Urinary bladder (tissue), 4 donors: ENCODE results near the gene EGF. TPM values are rescaled to one million over a fixed set of nuclear protein-coding genes. Genes with fewer than 3 reads are reported as not detected.

ENCODE experiments used
- DNase-seq: peaks from one replicate; pipeline ENCODE4 v3.0.0-alpha.2; 2015; ENCODE audit errors: extremely low spot score
- H3K27ac ChIP-seq: one replicate; pipeline ENCODE4 v1.5.1; 2013; ENCODE audit warnings: low read depth, mild to moderate bottlenecking, moderate library complexity
- H3K36me3 ChIP-seq: one replicate; pipeline ENCODE4 v1.6.1; 2013; ENCODE audit warnings: mild to moderate bottlenecking, moderate library complexity; ENCODE audit not compliant: insufficient read depth
- H3K4me1 ChIP-seq: one replicate; pipeline ENCODE4 v1.6.1; 2013; ENCODE audit warnings: mild to moderate bottlenecking, moderate library complexity; ENCODE audit not compliant: insufficient read depth
- H3K4me3 ChIP-seq: one replicate; pipeline ENCODE4 v1.5.1; 2013; ENCODE audit warnings: low read depth, low read length
- WGBS: extraction: QIAGEN DNeasy Blood & Tissue Kit; methylation state at CpG from one replicate; pipeline ENCODE4 v1.1.7; 2013; 5-methylcytosine and 5-hydroxymethylcytosine counted together
- polyA plus RNA-seq: library from polyadenylated mRNA; stranded (reverse); fragments of 200-250 nt; gene quantifications from one replicate; pipeline ENCODE4 v1.2.3, GENCODE V29; 2013
- total RNA-seq: library from RNA; depleted of rRNA; stranded (reverse); fragments of >200 nt; gene quantifications from one replicate; pipeline ENCODE4 v1.2.3, GENCODE V29; 2014
- donor health status: healthy with polysubstance abuse.
- donor health status: healthy.

EGF gene
- total and polyA plus RNA-seq, 2 donors, result 1.6 to 3.0 TPM

- Histone ChIP-seq H3K4me1 (no peaks in the 10 kb centered on the region), H3K27ac (no peak overlapping the region), H3K36me3 (no peaks in the 10 kb centered on the region), H3K4me3 (no peak overlapping the region)
- 82% methylated on average over 3 of the region's 3 CpGs for WGBS
- no peak for DNase-seq
Measured at GRCh38 chr4:110002326-110002725, 89.6 kb downstream of the EGF start.

GRCh38 chr4:110003401-110004187 lies 90.9 kb downstream of the EGF start:
- 75% methylated on average over 6 of the region's 6 CpGs for WGBS

GRCh38 chr4:110004556-110004955 lies 91.9 kb downstream of the EGF start:
- Histone ChIP-seq H3K4me3 (no peak overlapping the region), H3K4me1 (no peaks in the 10 kb centered on the region), H3K36me3 (no peaks in the 10 kb centered on the region), H3K27ac (no peak overlapping the region)
- no peak for DNase-seq
- WGBS, result 92% methylated on average over 1 of the region's 1 CpG

More at GRCh38 chr4:110003401-110004187, 90.9 kb downstream of the EGF start:
- Histone ChIP-seq H3K4me3 (no peak overlapping the region), H3K36me3 (no peaks in the 10 kb centered on the region), H3K27ac (no peak overlapping the region), H3K4me1 (no peaks in the 10 kb centered on the region)
- DNase-seq, result no peak

- no peak overlapping the region for H3K4me3 ChIP-seq
- DNase-seq, result peak; percentile 60
Measured at GRCh38 chr4:110005461-110006056, 92.9 kb downstream of the EGF start.

GRCh38 chr4:110007217-110007616 lies 94.5 kb downstream of the EGF start:
- Histone ChIP-seq H3K4me3 (no peak overlapping the region), H3K4me1 (no peaks in the 10 kb centered on the region), H3K36me3 (no peaks in the 10 kb centered on the region), H3K27ac (no peak overlapping the region)
- DNase-seq, result no peak
- over 99% methylated on average over 3 of the region's 3 CpGs for WGBS

More at GRCh38 chr4:110005461-110006056, 92.9 kb downstream of the EGF start:
- 2% methylated on average over 1 of the region's 1 CpG for WGBS
- Histone ChIP-seq H3K27ac (no peak overlapping the region), H3K36me3 (no peaks in the 10 kb centered on the region), H3K4me1 (no peaks in the 10 kb centered on the region)

- DNase-seq, result no peak
- Histone ChIP-seq H3K27ac (no peak overlapping the region), H3K4me3 (no peak overlapping the region), H3K36me3 (no peaks in the 10 kb centered on the region), H3K4me1 (no peaks in the 10 kb centered on the region)
- 84% methylated on average over 2 of the region's 2 CpGs for WGBS
Measured at GRCh38 chr4:110008540-110008939, 95.9 kb downstream of the EGF start.

- DNase-seq, result no peak
- Histone ChIP-seq H3K36me3 (no peaks in the 10 kb centered on the region), H3K4me3 (no peak overlapping the region), H3K4me1 (no peaks in the 10 kb centered on the region), H3K27ac (no peak overlapping the region)
- 89% methylated on average over 2 of the region's 2 CpGs for WGBS
Measured at GRCh38 chr4:110009550-110009949, 96.9 kb downstream of the EGF start.

GRCh38 chr4:110010797-110011196 lies 98.1 kb downstream of the EGF start:
- Histone ChIP-seq H3K36me3 (no peaks in the 10 kb centered on the region), H3K27ac (no peak overlapping the region), H3K4me3 (no peak overlapping the region), H3K4me1 (no peaks in the 10 kb centered on the region)
- DNase-seq, result no peak
- 96% methylated on average over 4 of the region's 4 CpGs for WGBS

- no peak for DNase-seq
- 83% methylated on average over 1 of the region's 1 CpG for WGBS
- H3K4me3 ChIP-seq, result no peak overlapping the region
- no peaks in the 10 kb centered on the region for H3K36me3 ChIP-seq
- H3K27ac ChIP-seq, result no peak overlapping the region
- no peaks in the 10 kb centered on the region for H3K4me1 ChIP-seq
Measured at GRCh38 chr4:110012917-110013316, 100.2 kb downstream of the EGF start.

GRCh38 chr4:110014233-110014632 lies 101.5 kb downstream of the EGF start:
- WGBS, result 94% methylated on average over 6 of the region's 6 CpGs
- Histone ChIP-seq H3K4me1 (no peaks in the 10 kb centered on the region), H3K4me3 (no peak overlapping the region), H3K27ac (no peak overlapping the region), H3K36me3 (no peaks in the 10 kb centered on the region)
- no peak for DNase-seq

GRCh38 chr4:110019153-110019552 lies 106.5 kb downstream of the EGF start:
- 87% methylated on average over 3 of the region's 3 CpGs for WGBS
- Histone ChIP-seq H3K27ac (no peak overlapping the region), H3K36me3 (no peaks in the 10 kb centered on the region), H3K4me3 (no peak overlapping the region), H3K4me1 (no peaks in the 10 kb centered on the region)
- DNase-seq, result no peak

- Histone ChIP-seq H3K4me3 (no peak overlapping the region), H3K36me3 (no peaks in the 10 kb centered on the region), H3K4me1 (no peaks in the 10 kb centered on the region), H3K27ac (no peak overlapping the region)
- 38% methylated on average over 5 of the region's 5 CpGs for WGBS
- DNase-seq, result no peak
Measured at GRCh38 chr4:110020139-110020538, 107.5 kb downstream of the EGF start.

GRCh38 chr4:110020646-110021443 lies 108.2 kb downstream of the EGF start:
- DNase-seq, result no peak
- no peaks in the 10 kb centered on the region for H3K4me1 ChIP-seq
- 70% methylated on average over 4 of the region's 4 CpGs for WGBS
- H3K36me3 ChIP-seq, result no peaks in the 10 kb centered on the region
- no peak overlapping the region for H3K27ac ChIP-seq
- no peak overlapping the region for H3K4me3 ChIP-seq

GRCh38 chr4:110022457-110022856 lies 109.8 kb downstream of the EGF start:
- H3K27ac ChIP-seq, result no peak overlapping the region
- no peak overlapping the region for H3K4me3 ChIP-seq
- H3K4me1 ChIP-seq, result no peaks in the 10 kb centered on the region
- no peak for DNase-seq
- 95% methylated on average over 4 of the region's 4 CpGs for WGBS
- H3K36me3 ChIP-seq, result no peaks in the 10 kb centered on the region
